H1 (cell line): ENCODE measurements around the gene LIPC. TPM values are rescaled to one million over a fixed set of nuclear protein-coding genes. Genes with fewer than 3 reads are reported as not detected.

Experiments
- CTCF ChIA-PET: fragments of 300-600 bp; sonication (Branson Sonifier 250); formaldehyde crosslinking; loops from one replicate; lab custom pipeline; 2021; ENCODE audit not compliant: partially characterized antibody; lab: Charles Lee
- POLR2A ChIA-PET: fragments of 300-600 bp; sonication (Branson Sonifier 250); formaldehyde crosslinking; loops from one replicate; lab custom pipeline; 2021; ENCODE audit warnings: inconsistent platforms; ENCODE audit not compliant: partially characterized antibody; lab: Charles Lee
- DNase-seq, 2 experiments: peaks; one replicate each; pipeline versions ENCODE4 v3.0.0 to v3.0.0-alpha.2; 2010 to 2022; ENCODE audit warnings: low spot score in 2 of 2, low read depth in 1 of 2, mixed read lengths in 1 of 2
- FAIRE-seq: peaks from 2 replicates; lab custom pipeline; 2011; peaks lifted over from hg19 to GRCh38; lab: Jason Lieb, UNC
- H2AFZ ChIP-seq: 2 replicates; pipeline ENCODE4 v1.8.1; 2012; ENCODE audit warnings: low read length, inconsistent platforms
- H2AK5ac ChIP-seq: 2 replicates; pipeline ENCODE4 v1.6.1; 2013; ENCODE audit warnings: low read depth, low read length
- H2BK120ac ChIP-seq: replicated peaks from 2 replicates; pipeline ENCODE3; 2013; ENCODE audit warnings: low read depth, low read length, inconsistent platforms
- H2BK12ac ChIP-seq: 2 replicates; pipeline ENCODE4 v1.6.1; 2013; ENCODE audit warnings: low read depth, low read length
- H2BK15ac ChIP-seq: 2 replicates; pipeline ENCODE4 v1.6.1; 2013; ENCODE audit warnings: low read length
- H2BK20ac ChIP-seq: 2 replicates; pipeline ENCODE4 v1.6.1; 2013; ENCODE audit warnings: low read length
- H2BK5ac ChIP-seq: 2 replicates; pipeline ENCODE4 v1.6.1; 2013; ENCODE audit warnings: low read depth, low read length
- H3K14ac ChIP-seq: 2 replicates; pipeline ENCODE4 v1.6.1; 2013; ENCODE audit warnings: inconsistent platforms; ENCODE audit not compliant: insufficient read length
- H3K18ac ChIP-seq: 2 replicates; pipeline ENCODE4 v1.6.1; 2013; ENCODE audit warnings: low read length; ENCODE audit errors: extremely low read depth
- H3K23ac ChIP-seq: 2 replicates; pipeline ENCODE4 v1.6.1; 2013; ENCODE audit warnings: inconsistent platforms; ENCODE audit not compliant: insufficient read length
- H3K23me2 ChIP-seq: 2 replicates; pipeline ENCODE4 v1.6.1; 2013; ENCODE audit warnings: low read depth, low read length
- H3K27ac ChIP-seq: 2 replicates; pipeline ENCODE4 v1.6.1; 2011; ENCODE audit warnings: low read depth, low read length, inconsistent platforms
- H3K27me3 ChIP-seq, 4 experiments: replicated peaks in 1 of 4; 1 replicate in 1 of 4; 2 replicates in 3 of 4; pipeline versions ENCODE4 v1.6.1 to v1.8.1; 2011 to 2013; ENCODE audit warnings: low read length in 3 of 4, mild to moderate bottlenecking in 3 of 4, inconsistent platforms in 2 of 4, mixed read lengths in 2 of 4, moderate library complexity in 1 of 4; ENCODE audit not compliant: control insufficient read depth in 3 of 4, insufficient read depth in 3 of 4; ENCODE audit errors: extremely low read depth in 1 of 4
- H3K36me3 ChIP-seq, 4 experiments: 2 replicates each; pipeline versions ENCODE4 v1.6.1 to v1.8.1; 2011 to 2013; ENCODE audit warnings: mild to moderate bottlenecking in 4 of 4, low read length in 3 of 4, moderate library complexity in 2 of 4, control low read depth in 1 of 4, inconsistent platforms in 1 of 4; ENCODE audit not compliant: insufficient read depth in 4 of 4, control insufficient read depth in 2 of 4
- H3K4ac ChIP-seq: replicated peaks from 2 replicates; pipeline ENCODE3; 2013; ENCODE audit warnings: low read length, low read depth, mixed read lengths, inconsistent platforms; ENCODE audit not compliant: insufficient read length
- H3K4me1 ChIP-seq, 4 experiments: replicated peaks in 1 of 4; 1 replicate in 1 of 4; 2 replicates in 3 of 4; pipeline versions ENCODE4 v1.6.1 to v1.8.1; 2011 to 2013; ENCODE audit warnings: low read length in 3 of 4, inconsistent platforms in 2 of 4, mixed read lengths in 1 of 4; ENCODE audit not compliant: insufficient read depth in 4 of 4, control insufficient read depth in 3 of 4
- H3K4me2 ChIP-seq, 2 experiments: 2 replicates each; pipeline versions ENCODE4 v1.6.1 to v1.8.1; 2011 to 2013; ENCODE audit warnings: low read depth in 2 of 2, low read length in 2 of 2, control low read depth in 1 of 2, inconsistent platforms in 1 of 2, mild to moderate bottlenecking in 1 of 2; ENCODE audit not compliant: insufficient read depth in 1 of 2
- H3K4me3 ChIP-seq, 4 experiments: fragments of 200-600, 300-600 bp in 1 of 4; sonication (generic), shearing (Covaris generic), sonication (Bioruptor Twin) in 1 of 4; 2 replicates each; pipeline versions ENCODE4 v1.5.1 to v1.8.1; 2011 to 2016; ENCODE audit warnings: low read length in 4 of 4, low read depth in 3 of 4, control low read depth in 2 of 4, inconsistent platforms in 2 of 4, mild to moderate bottlenecking in 2 of 4, mixed read lengths in 1 of 4, moderate library complexity in 1 of 4; ENCODE audit not compliant: insufficient read depth in 2 of 4; ENCODE audit errors: extremely low read depth in 1 of 4
- H3K56ac ChIP-seq: replicated peaks from 2 replicates; pipeline ENCODE3; 2013; ENCODE audit warnings: low read depth, mild to moderate bottlenecking, mixed read lengths, low read length, inconsistent platforms; ENCODE audit not compliant: insufficient read length
- H3K79me1 ChIP-seq: 2 replicates; pipeline ENCODE4 v1.6.1; 2013; ENCODE audit warnings: low read depth, low read length, control low read depth
- H3K79me2 ChIP-seq, 2 experiments: 2 replicates each; pipeline versions ENCODE4 v1.6.1 to v1.8.1; 2012 to 2013; ENCODE audit warnings: low read length in 2 of 2, mild to moderate bottlenecking in 2 of 2, inconsistent platforms in 1 of 2; ENCODE audit not compliant: insufficient read depth in 2 of 2, control insufficient read depth in 1 of 2
- H3K9ac ChIP-seq, 4 experiments: replicated peaks in 1 of 4; 1 replicate in 1 of 4; 2 replicates in 3 of 4; pipeline versions ENCODE4 v1.6.1 to v1.8.1; 2011 to 2013; ENCODE audit warnings: low read depth in 3 of 4, low read length in 3 of 4, control low read depth in 2 of 4, mild to moderate bottlenecking in 2 of 4, moderate library complexity in 2 of 4, inconsistent platforms in 1 of 4; ENCODE audit errors: extremely low read depth in 1 of 4
- H3K9me3 ChIP-seq, 2 experiments: 2 replicates each; pipeline versions ENCODE4 v1.6.1 to v1.8.1; 2012 to 2013; ENCODE audit warnings: mild to moderate bottlenecking in 2 of 2, moderate library complexity in 2 of 2, control low read depth in 1 of 2, inconsistent platforms in 1 of 2, low read depth in 1 of 2, low read length in 1 of 2, mixed read lengths in 1 of 2; ENCODE audit not compliant: insufficient read depth in 2 of 2
- H4K20me1 ChIP-seq, 2 experiments: replicated peaks in 1 of 2; 2 replicates each; pipeline versions ENCODE3 to v1.8.1; 2011 to 2013; ENCODE audit warnings: inconsistent platforms in 2 of 2, low read length in 2 of 2, mild to moderate bottlenecking in 1 of 2; ENCODE audit not compliant: insufficient read depth in 2 of 2, control insufficient read depth in 1 of 2
- H4K5ac ChIP-seq: 2 replicates; pipeline ENCODE4 v1.6.1; 2013; ENCODE audit warnings: low read length, low read depth, mixed read lengths, inconsistent platforms; ENCODE audit not compliant: insufficient read length
- H4K8ac ChIP-seq: 2 replicates; pipeline ENCODE4 v1.8.0; 2013; ENCODE audit warnings: mild to moderate bottlenecking, moderate library complexity, low read length, inconsistent platforms; ENCODE audit not compliant: insufficient read depth; ENCODE audit errors: extremely low read depth
- H4K91ac ChIP-seq: replicated peaks from 2 replicates; pipeline ENCODE3; 2013; ENCODE audit warnings: low read length, mixed read lengths, inconsistent platforms; ENCODE audit not compliant: insufficient read length
- CHD1 ChIP-seq: IDR thresholded peaks from 2 replicates; pipeline ENCODE4 v1.6.1; 2012; ENCODE audit warnings: low read depth, low read length, improper control_type of control experiment
- CTBP2 ChIP-seq: IDR thresholded peaks from 2 replicates; pipeline ENCODE4 v1.7.0; 2011; ENCODE audit warnings: borderline replicate concordance, mild to moderate bottlenecking, moderate library complexity, mixed read lengths, low read length; ENCODE audit not compliant: insufficient read depth, insufficient read length
- FOSL1 ChIP-seq: IDR thresholded peaks from 2 replicates; pipeline ENCODE4 v1.6.1; 2011; ENCODE audit warnings: mild to moderate bottlenecking, low read depth, low read length, moderate library complexity; ENCODE audit not compliant: insufficient read depth
- HDAC2 ChIP-seq, 2 experiments: fragments of 300-600 bp in 1 of 2; sonication (generic) in 1 of 2; IDR thresholded peaks; 2 replicates each; pipeline ENCODE4 v1.6.1; 2011 to 2012; ENCODE audit warnings: low read depth in 2 of 2, low read length in 2 of 2, mild to moderate bottlenecking in 2 of 2, moderate library complexity in 2 of 2, borderline replicate concordance in 1 of 2, inconsistent platforms in 1 of 2
- MAFK ChIP-seq: IDR thresholded peaks from 2 replicates; pipeline ENCODE4 v1.6.1; 2012; ENCODE audit warnings: low read depth, mild to moderate bottlenecking, improper control_type of control experiment, low read length
- MAX ChIP-seq: IDR thresholded peaks from 2 replicates; pipeline ENCODE4 v1.6.1; 2012; ENCODE audit warnings: inconsistent platforms
- POLR2A ChIP-seq, 2 experiments: IDR thresholded peaks; 1 replicate in 1 of 2; 2 replicates in 1 of 2; pipeline ENCODE4 v1.6.1; 2011; ENCODE audit warnings: low read depth in 2 of 2, low read length in 2 of 2, mild to moderate bottlenecking in 2 of 2; ENCODE audit errors: control extremely low read depth in 1 of 2
- SAP30 ChIP-seq: fragments of 300-600 bp; sonication (generic); IDR thresholded peaks from 2 replicates; pipeline ENCODE4 v1.7.1; 2012; ENCODE audit warnings: low read length, moderate library complexity, mild to moderate bottlenecking, inconsistent platforms; ENCODE audit not compliant: insufficient read depth, insufficient replicate concordance
- SP1 ChIP-seq: IDR thresholded peaks from 2 replicates; pipeline ENCODE4 v1.6.1; 2011; ENCODE audit warnings: low read depth, low read length
- SP4 ChIP-seq: IDR thresholded peaks from 2 replicates; pipeline ENCODE4 v1.6.1; 2012; ENCODE audit warnings: low read length, inconsistent platforms
- SRF ChIP-seq: IDR thresholded peaks from 2 replicates; pipeline ENCODE4 v1.6.1; 2011; ENCODE audit warnings: mild to moderate bottlenecking, low read depth, low read length, moderate library complexity
- SUZ12 ChIP-seq: fragments of 200-600 bp; sonication (generic); IDR thresholded peaks from 2 replicates; pipeline ENCODE4 v1.6.1; 2012; ENCODE audit warnings: mild to moderate bottlenecking, inconsistent platforms, low read length, moderate library complexity, mixed read lengths
- USF2 ChIP-seq: IDR thresholded peaks from 2 replicates; pipeline ENCODE4 v1.6.1; 2011; ENCODE audit warnings: low read length, improper control_type of control experiment
- WGBS, 2 experiments: shearing (Covaris generic) in 1 of 2; methylation state at CpG; one replicate each; pipeline versions ENCODE4 v1.1.6 to v1.1.7; 2013 to 2015; ENCODE audit warnings: low lambda C conversion rate in 2 of 2, mixed read lengths in 2 of 2, inconsistent platforms in 1 of 2, low coverage in 1 of 2, missing lambda C conversion rate in 1 of 2; ENCODE audit not compliant: insufficient replicate concordance in 2 of 2, insufficient coverage in 1 of 2, insufficient read length in 1 of 2; ENCODE audit errors: extremely low coverage in 1 of 2, missing lambda C conversion rate in 1 of 2; 5-methylcytosine and 5-hydroxymethylcytosine counted together
- polyA plus RNA-seq, 7 experiments: library from polyadenylated mRNA; depleted of rRNA in 3 of 7; stranded (reverse) in 5 of 7; unstranded in 2 of 7; fragments of >200 nt in 5 of 7; fragments of 200-250 nt in 2 of 7; gene quantifications; 1 replicate in 5 of 7; 2 replicates in 1 of 7; 4 replicates in 1 of 7; pipeline versions ENCODE4 v1.2.1 to v1.2.3, GENCODE V29; 2011 to 2013; ENCODE audit warnings: missing spikeins in 2 of 7, mixed read lengths in 2 of 7
- total RNA-seq: library from RNA; stranded (reverse); fragmentation: NEBNext Ultra II Directional; extraction: Animal tissue kit (Norgen Biotek cat#: 25700); gene quantifications from 2 replicates; pipeline ENCODE4 v1.2.1, GENCODE V29; 2021

The LIPC gene
- total and polyA plus RNA-seq, 2 of the 8 experiments (the other 6 are each of a cell fraction or from before 2014, with no cell fraction given), result not detected

- no peaks in the 10 kb centered on the region; a peak in 1 of 7 replicates for H3K27me3 ChIP-seq
- no peak overlapping the region for H3K14ac ChIP-seq
- H3K4me1 ChIP-seq, result no peaks in the 10 kb centered on the region
- H3K79me2 ChIP-seq, result no peaks in the 10 kb centered on the region
- no peaks in the 10 kb centered on the region for H3K9me3 ChIP-seq
- H4K91ac ChIP-seq, result no peak overlapping the region
- H3K23me2 ChIP-seq, result no peaks in the 10 kb centered on the region; the same call in 1 of the 2 replicates
- ChIA-PET POLR2A (interaction anchor here (1.1 kb wide), 1 partner anchor 181 kb away, joined by 3 read pairs; the partner anchor contains the start of gene MINDY2), CTCF (interaction anchor here (1.5 to 2.7 kb wide), 2 partner anchors 14 to 304 kb away, joined by 3 to 8 read pairs; no protein-coding TSS in a partner anchor)
- DNase-seq (no peak), FAIRE-seq (no peak)
- H3K79me1 ChIP-seq, result no peaks in the 10 kb centered on the region
- no peak overlapping the region for H3K27ac ChIP-seq
- H2BK5ac ChIP-seq, result no peak overlapping the region
- H2BK15ac ChIP-seq, result no peak overlapping the region
- H3K56ac ChIP-seq, result no peak overlapping the region
- H2AFZ ChIP-seq, result no peak overlapping the region
- H3K4ac ChIP-seq, result no peak overlapping the region
- H4K20me1 ChIP-seq, result no peaks in the 10 kb centered on the region
- no peak overlapping the region for H3K18ac ChIP-seq
- WGBS, 2 experiments, result 78% methylated on average over 1 of the region's 1 CpG; no CpG with 5 or more reads in 1 of the 2 experiments
- no peak overlapping the region for H3K23ac ChIP-seq
- H2BK120ac ChIP-seq, result no peak overlapping the region
- no peak overlapping the region for H3K4me2 ChIP-seq
- H3K9ac ChIP-seq, result no peak overlapping the region
- no peak overlapping the region for H2BK20ac ChIP-seq
- no peak overlapping the region for H4K8ac ChIP-seq
- H4K5ac ChIP-seq, result no peak overlapping the region
- H3K4me3 ChIP-seq, result no peak overlapping the region
- no peak overlapping the region for H2BK12ac ChIP-seq
- peaks cover 0 to 2% (median 0%) of the 10 kb centered on the region in 4 experiments; a peak in 1 of 8 replicates for H3K36me3 ChIP-seq
- H2AK5ac ChIP-seq, result no peak overlapping the region
- no peak for TF ChIP-seq HDAC2 (IDR thresholded peaks at IDR 0.05; ENCODE audit: borderline replicate concordance in 1 of 2, low read depth in 2 of 2, low read length in 2 of 2)
- no peak for TF ChIP-seq SP1
- TF ChIP-seq USF2, result no peak
- no peak for TF ChIP-seq MAX
- no peak for TF ChIP-seq SUZ12
- TF ChIP-seq CTBP2, result no peak
- TF ChIP-seq SAP30, result no peak
- TF ChIP-seq SRF, result no peak
- TF ChIP-seq FOSL1, result no peak
- TF ChIP-seq MAFK, result no peak
- no peak for TF ChIP-seq SP4
- TF ChIP-seq CHD1, result no peak
- TF ChIP-seq POLR2A (IDR thresholded peaks at IDR 0.05; ENCODE audit: control extremely low read depth in 1 of 2, low read depth in 2 of 2, low read length in 2 of 2), result no peak
Measured at GRCh38 chr15:58590236-58590635, 158.4 kb downstream of the LIPC start.
